Vagina (tissue), 2 donors: Measurements from ENCODE around the gene CNGA3.

Experiments used
- CTCF ChIP-seq, 3 experiments: fragments of 450-650 bp in 2 of 3; fragments of 200-600 bp in 1 of 3; sonication (generic) in 1 of 3; IDR thresholded peaks; one replicate each; pipeline ENCODE4 v1.5.1; 2017 to 2019; ENCODE audit warnings: antibody characterized with exemption in 3 of 3, mild to moderate bottlenecking in 2 of 3, moderate library complexity in 2 of 3
- POLR2AphosphoS5 ChIP-seq, 2 donors: sonication (generic); formaldehyde crosslinking; IDR thresholded peaks; one replicate each; pipeline ENCODE4 v1.9.0; 2017; ENCODE audit warnings: antibody characterized with exemption in 2 of 2, mild to moderate bottlenecking in 2 of 2, low read depth in 1 of 2; ENCODE audit not compliant: insufficient read depth in 1 of 2

GRCh38 chr2:98310010-98310409 lies 36.2 kb upstream of the CNGA3 start:
- TF ChIP-seq CTCF (IDR thresholded peaks at IDR 0.05): no peak
- no peak for TF ChIP-seq POLR2AphosphoS5 (IDR thresholded peaks at IDR 0.05; ENCODE audit: insufficient read depth in 1 of 2, low read depth in 1 of 2)
